OCI-LY3 (cell line): Measurements from ENCODE around the gene FBXW4.

ENCODE experiments used
- EZH2phosphoT487 ChIP-seq: fragments of 200-600 bp; shearing (Covaris generic); IDR thresholded peaks from 2 replicates; pipeline ENCODE4 v1.6.1; 2018; ENCODE audit warnings: antibody characterized with exemption, mixed run types, low read depth
- TF ChIP-seq, protein P1 (sequence below): fragments of 200-600, 300-600 bp; sonication (generic); IDR thresholded peaks from 2 replicates; pipeline ENCODE4 v1.5.1; 2014; ENCODE audit warnings: antibody characterized with exemption, low read length, low read depth

- TF ChIP-seq, protein P1, sequence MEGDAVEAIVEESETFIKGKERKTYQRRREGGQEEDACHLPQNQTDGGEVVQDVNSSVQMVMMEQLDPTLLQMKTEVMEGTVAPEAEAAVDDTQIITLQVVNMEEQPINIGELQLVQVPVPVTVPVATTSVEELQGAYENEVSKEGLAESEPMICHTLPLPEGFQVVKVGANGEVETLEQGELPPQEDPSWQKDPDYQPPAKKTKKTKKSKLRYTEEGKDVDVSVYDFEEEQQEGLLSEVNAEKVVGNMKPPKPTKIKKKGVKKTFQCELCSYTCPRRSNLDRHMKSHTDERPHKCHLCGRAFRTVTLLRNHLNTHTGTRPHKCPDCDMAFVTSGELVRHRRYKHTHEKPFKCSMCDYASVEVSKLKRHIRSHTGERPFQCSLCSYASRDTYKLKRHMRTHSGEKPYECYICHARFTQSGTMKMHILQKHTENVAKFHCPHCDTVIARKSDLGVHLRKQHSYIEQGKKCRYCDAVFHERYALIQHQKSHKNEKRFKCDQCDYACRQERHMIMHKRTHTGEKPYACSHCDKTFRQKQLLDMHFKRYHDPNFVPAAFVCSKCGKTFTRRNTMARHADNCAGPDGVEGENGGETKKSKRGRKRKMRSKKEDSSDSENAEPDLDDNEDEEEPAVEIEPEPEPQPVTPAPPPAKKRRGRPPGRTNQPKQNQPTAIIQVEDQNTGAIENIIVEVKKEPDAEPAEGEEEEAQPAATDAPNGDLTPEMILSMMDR, result no peak
- TF ChIP-seq EZH2phosphoT487, result no peak
Observed at GRCh38 chr10:101625821-101626412, 69.1 kb downstream of the FBXW4 start.
